GM21390 (cell line): ENCODE results near the gene ZNF248.

ENCODE experiments used
- ATAC-seq: cut with Tn5 transposase; IDR thresholded peaks from one replicate; pipeline ENCODE4 v1.9.1; 2021; ENCODE audit not compliant: unreplicated experiment

The ZNF248 gene

GRCh38 chr10:37826806-37827205 lies 30.6 kb downstream of the ZNF248 start:
- ATAC-seq, result no peak

GRCh38 chr10:37821237-37821636 lies 36.2 kb downstream of the ZNF248 start:
- no peak for ATAC-seq

- ATAC-seq, result no peak
Measured at GRCh38 chr10:37819797-37820196, 37.6 kb downstream of the ZNF248 start.

- no peak for ATAC-seq
Measured at GRCh38 chr10:37816290-37816689, 41.1 kb downstream of the ZNF248 start.

GRCh38 chr10:37813763-37814162 lies 43.6 kb downstream of the ZNF248 start:
- no peak for ATAC-seq

GRCh38 chr10:37812290-37812689 lies 45.1 kb downstream of the ZNF248 start:
- no peak for ATAC-seq

GRCh38 chr10:37803269-37803668 lies 54.1 kb downstream of the ZNF248 start:
- ATAC-seq, result no peak

GRCh38 chr10:37801557-37801956 lies 55.9 kb downstream of the ZNF248 start:
- no peak for ATAC-seq

GRCh38 chr10:37794305-37794976 lies 63.0 kb downstream of the ZNF248 start:
- no peak for ATAC-seq

- ATAC-seq, result no peak
Measured at GRCh38 chr10:37789590-37789989, 67.8 kb downstream of the ZNF248 start.

- ATAC-seq, result no peak
Measured at GRCh38 chr10:37784678-37785077, 72.7 kb downstream of the ZNF248 start.

GRCh38 chr10:37780536-37780935 lies 76.9 kb downstream of the ZNF248 start:
- ATAC-seq, result no peak

- no peak for ATAC-seq
Measured at GRCh38 chr10:37777056-37777455, 80.4 kb downstream of the ZNF248 start.

- no peak for ATAC-seq
Measured at GRCh38 chr10:37775612-37776011, 81.8 kb downstream of the ZNF248 start.

- ATAC-seq, result no peak
Measured at GRCh38 chr10:37774351-37774750, 83.1 kb downstream of the ZNF248 start.

- ATAC-seq, result no peak
Measured at GRCh38 chr10:37765216-37765615, 92.2 kb downstream of the ZNF248 start.

GRCh38 chr10:37763132-37763531 lies 94.3 kb downstream of the ZNF248 start:
- no peak for ATAC-seq

- ATAC-seq, result no peak
Measured at GRCh38 chr10:37762287-37762686, 95.1 kb downstream of the ZNF248 start.

- no peak for ATAC-seq
Measured at GRCh38 chr10:37760817-37761216, 96.6 kb downstream of the ZNF248 start.

GRCh38 chr10:37758074-37758473 lies 99.3 kb downstream of the ZNF248 start:
- no peak for ATAC-seq

GRCh38 chr10:37754538-37755323 lies 102.7 kb downstream of the ZNF248 start:
- ATAC-seq, result no peak

GRCh38 chr10:37752334-37752875 lies 105.0 kb downstream of the ZNF248 start:
- no peak for ATAC-seq
